HG03460 (cell line): Measurements from ENCODE around the gene IWS1.
"Not testable (repeated sequence)": the region's sequence is repeated elsewhere in the genome, so short reads cannot be mapped to it uniquely, and the experiment has no call there.

Experiments used
- ATAC-seq: cut with Tn5 transposase; IDR thresholded peaks from one replicate; pipeline ENCODE4 v1.9.1; 2021; ENCODE audit not compliant: unreplicated experiment

The IWS1 gene

GRCh38 chr2:127463155-127463991 is 62.9 kb downstream of the IWS1 start:
- ATAC-seq, result no peak

GRCh38 chr2:127462461-127462860 is 63.8 kb downstream of the IWS1 start:
- ATAC-seq, result no peak

GRCh38 chr2:127456960-127457359 is 69.3 kb downstream of the IWS1 start:
- ATAC-seq, result no peak

- no peak for ATAC-seq
Measured at GRCh38 chr2:127455566-127456493, 70.5 kb downstream of the IWS1 start.

GRCh38 chr2:127454595-127455565 is 71.4 kb downstream of the IWS1 start:
- ATAC-seq, result no peak

- ATAC-seq, result no peak
Measured at GRCh38 chr2:127453392-127454171, 72.7 kb downstream of the IWS1 start.

GRCh38 chr2:127453013-127453391 is 73.3 kb downstream of the IWS1 start:
- ATAC-seq, result no peak

- not testable (repeated sequence) for ATAC-seq
Measured at GRCh38 chr2:127452423-127452822, 73.9 kb downstream of the IWS1 start.

- ATAC-seq, result no peak
Measured at GRCh38 chr2:127451981-127452380, 74.3 kb downstream of the IWS1 start.

- no peak for ATAC-seq
Measured at GRCh38 chr2:127449898-127450297, 76.4 kb downstream of the IWS1 start.

GRCh38 chr2:127449414-127449813 is 76.9 kb downstream of the IWS1 start:
- no peak for ATAC-seq

- ATAC-seq, result no peak
Measured at GRCh38 chr2:127448526-127448925, 77.8 kb downstream of the IWS1 start.

- ATAC-seq, result no peak
Measured at GRCh38 chr2:127439343-127439742, 86.9 kb downstream of the IWS1 start.

- no peak for ATAC-seq
Measured at GRCh38 chr2:127437781-127438726, 88.2 kb downstream of the IWS1 start.

- no peak for ATAC-seq
Measured at GRCh38 chr2:127437056-127437455, 89.2 kb downstream of the IWS1 start.

GRCh38 chr2:127434515-127434914 is 91.8 kb downstream of the IWS1 start:
- no peak for ATAC-seq

GRCh38 chr2:127431408-127432023 is 94.8 kb downstream of the IWS1 start:
- no peak for ATAC-seq
